GM12891 (cell line): Measurements from ENCODE around the gene ZNF418.
"Not testable (repeated sequence)": the region's sequence is repeated elsewhere in the genome, so short reads cannot be mapped to it uniquely, and the experiment has no call there.

ENCODE experiments used
- DNase-seq: peaks from one replicate; pipeline ENCODE4 v3.0.0; 2011; ENCODE audit warnings: low spot score; ENCODE audit not compliant: insufficient read length
- FAIRE-seq: peaks from 2 replicates; lab custom pipeline; 2011; peaks lifted over from hg19 to GRCh38; lab: Jason Lieb, UNC
- PAX5 ChIP-seq: IDR thresholded peaks from 2 replicates; pipeline ENCODE4 v1.6.1; 2011; ENCODE audit warnings: low read length, moderate library complexity, mild to moderate bottlenecking; ENCODE audit not compliant: insufficient read depth, severe bottlenecking
- POLR2A ChIP-seq: IDR thresholded peaks from 2 replicates; pipeline ENCODE4 v1.6.1; 2011; ENCODE audit warnings: low read depth, low read length, control low read depth
- POLR2AphosphoS5 ChIP-seq: IDR thresholded peaks from 2 replicates; pipeline ENCODE4 v1.6.1; 2011; ENCODE audit warnings: low read depth, low read length, control low read depth
- POU2F2 ChIP-seq: IDR thresholded peaks from 2 replicates; pipeline ENCODE4 v1.6.1; 2011; ENCODE audit warnings: low read depth, mild to moderate bottlenecking, control low read depth, low read length, moderate library complexity
- SPI1 ChIP-seq: IDR thresholded peaks from 2 replicates; pipeline ENCODE4 v1.6.1; 2011; ENCODE audit warnings: low read depth, low read length, control low read depth
- TAF1 ChIP-seq: IDR thresholded peaks from 2 replicates; pipeline ENCODE4 v1.6.1; 2011; ENCODE audit warnings: low read depth, low read length, control low read depth

ZNF418 gene

GRCh38 chr19:57903618-57904184 is 31.5 kb downstream of the ZNF418 start:
- no peak for FAIRE-seq
- DNase-seq = no peak
- TF ChIP-seq POLR2AphosphoS5 = no peak
- no peak for TF ChIP-seq POLR2A
- TF ChIP-seq POU2F2 = no peak
- no peak for TF ChIP-seq TAF1
- TF ChIP-seq PAX5 = no peak
- no peak for TF ChIP-seq SPI1

DNA sequence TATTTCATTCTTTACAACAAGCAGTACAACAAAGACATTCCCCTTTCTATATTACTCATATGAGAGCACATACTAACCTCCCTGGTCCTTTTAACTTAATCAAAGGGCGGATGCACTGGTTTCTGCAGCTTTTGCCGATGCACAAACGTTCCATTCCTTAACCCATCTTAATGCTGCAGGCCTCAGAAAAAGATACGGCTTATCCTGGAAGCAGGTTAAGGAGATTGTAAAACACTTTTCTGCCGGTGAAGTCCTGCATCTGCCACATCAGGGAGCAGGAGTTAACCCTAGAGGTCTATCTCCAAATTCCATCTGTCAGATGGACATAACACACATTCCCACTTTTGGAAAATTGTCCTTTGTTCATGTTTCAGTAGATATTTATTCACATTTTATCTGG is 34.9 kb downstream of the ZNF418 start:
- FAIRE-seq (no peak), DNase-seq (no peak)
- TF ChIP-seq POLR2AphosphoS5 (no peak), POLR2A (no peak), POU2F2 (no peak), PAX5 (no peak), SPI1 (no peak), TAF1 (no peak)

DNA sequence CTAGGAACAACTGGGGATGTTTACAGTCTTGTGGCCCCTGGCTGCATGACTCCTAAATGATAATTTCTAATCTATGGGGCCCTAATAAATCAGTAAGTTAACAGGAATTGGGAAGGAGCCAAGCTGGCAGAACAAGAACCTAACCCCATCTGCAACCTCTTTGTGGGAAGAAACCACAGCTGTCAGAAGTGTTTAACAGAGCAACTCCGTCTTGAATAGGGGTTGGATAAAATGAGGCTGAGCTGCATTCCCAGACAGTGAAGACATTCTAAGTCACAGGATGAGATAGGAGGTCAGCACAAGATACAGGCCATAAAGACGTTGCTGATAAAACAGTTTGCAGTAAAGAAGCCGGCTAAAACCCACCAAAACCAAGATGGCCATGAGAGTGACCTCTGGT is 44.5 kb downstream of the ZNF418 start:
- not testable (repeated sequence) for FAIRE-seq, DNase-seq

- no peak for TF ChIP-seq PAX5
- peak; percentile 80 for TF ChIP-seq POLR2A
- TF ChIP-seq SPI1 = no peak
- peak; percentile 53 for TF ChIP-seq TAF1
- peak; percentile 69 for TF ChIP-seq POLR2AphosphoS5
- DNase-seq = peak; percentile 51
- peak; percentile 93 for FAIRE-seq
Observed at GRCh38 chr19:57888560-57889231, 46.5 kb downstream of the ZNF418 start, which contains the start of gene ZNF814. Gene ZNF814 (minus strand): TSS chr19:57889037. CDS start chr19:57888802, 235 bp downstream.

DNA sequence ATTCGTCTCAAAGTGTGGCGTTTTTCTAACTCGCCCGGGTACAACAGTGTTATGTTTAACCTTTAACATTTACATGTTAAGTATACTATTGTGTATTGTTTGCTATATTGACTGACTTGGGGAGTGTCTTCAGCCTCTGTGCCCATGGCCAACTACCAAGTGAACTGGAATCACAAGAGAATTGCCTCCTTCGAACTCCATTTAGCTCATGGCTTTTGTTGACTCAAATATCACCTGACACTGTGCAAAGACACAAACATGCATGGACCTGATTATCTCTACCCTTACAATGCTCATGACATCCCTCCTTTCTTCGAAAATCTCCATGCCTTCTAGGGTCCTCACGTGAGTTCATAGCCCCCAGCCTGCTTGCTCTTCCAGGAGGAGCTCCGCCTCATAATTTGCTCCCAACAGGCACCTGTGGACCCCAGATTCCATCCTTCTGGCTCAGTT is 47.1 kb downstream of the ZNF418 start:
- DNase-seq (no peak), FAIRE-seq (peak; percentile 83)
- TF ChIP-seq PAX5 (no peak), POLR2A (no peak), TAF1 (no peak), POLR2AphosphoS5 (no peak), POU2F2 (no peak), SPI1 (no peak)

DNA sequence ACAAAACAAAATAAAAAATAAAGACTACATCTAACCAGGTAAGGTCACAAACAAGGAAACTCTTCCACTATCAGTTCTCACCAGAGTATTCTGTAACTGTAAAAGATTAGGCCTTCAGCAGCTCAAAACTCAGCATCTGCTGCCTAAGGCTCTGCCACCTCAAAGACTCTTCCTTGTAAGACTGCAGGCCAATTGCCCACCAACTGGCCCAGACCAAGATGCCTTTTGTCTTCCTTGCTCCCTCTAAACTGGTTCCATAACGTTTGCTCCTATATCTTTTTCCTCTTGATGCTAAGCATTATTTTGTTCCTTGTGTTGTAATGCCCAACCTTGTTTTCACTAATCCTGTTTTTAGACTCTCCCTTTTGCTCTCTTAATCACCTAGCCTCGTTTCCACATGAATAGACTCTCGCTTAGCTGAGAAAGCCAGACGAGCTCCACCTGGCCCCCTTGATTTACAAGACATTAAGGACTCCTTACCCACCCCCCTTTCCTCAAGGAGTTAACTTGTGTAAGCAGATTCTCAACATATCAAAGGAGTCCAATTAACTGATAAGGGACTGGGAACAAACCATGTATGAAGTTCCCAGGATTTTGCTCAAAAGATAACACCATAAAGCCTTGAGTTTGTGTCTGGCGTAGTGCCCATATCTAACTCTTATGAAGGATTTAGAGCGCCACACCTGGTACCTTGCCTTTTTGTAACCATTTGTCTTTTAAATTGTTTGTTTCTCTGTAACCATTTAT is 47.8 kb downstream of the ZNF418 start:
- peak; percentile 54 for FAIRE-seq
- DNase-seq = no peak
- TF ChIP-seq PAX5 (no peak), POLR2AphosphoS5 (no peak), TAF1 (no peak), POU2F2 (no peak), POLR2A (no peak), SPI1 (no peak)

DNA sequence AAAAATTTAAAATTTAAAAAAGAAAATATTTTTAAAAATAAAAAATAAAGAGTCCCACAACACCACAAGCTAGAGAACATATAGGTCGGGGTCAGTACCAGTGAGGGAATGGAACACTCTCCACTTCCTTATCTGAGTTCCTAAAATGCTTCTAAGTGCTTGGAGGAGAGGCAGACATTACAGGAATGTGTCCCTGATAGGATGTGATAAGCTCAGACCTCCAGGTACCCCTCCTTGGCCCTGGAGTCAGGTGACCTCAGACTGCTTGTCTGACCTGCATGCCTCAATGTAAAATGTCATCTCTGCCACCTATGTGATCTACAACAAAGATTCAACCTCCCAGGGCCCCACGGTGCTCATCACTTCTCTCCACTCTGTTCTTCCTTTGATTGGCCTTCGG is 49.2 kb downstream of the ZNF418 start:
- FAIRE-seq (no peak), DNase-seq (no peak)
- TF ChIP-seq POLR2A (no peak), TAF1 (no peak), SPI1 (no peak), POLR2AphosphoS5 (no peak), POU2F2 (no peak), PAX5 (no peak)

GRCh38 chr19:57873883-57874799 is 61.1 kb downstream of the ZNF418 start:
- DNase-seq, FAIRE-seq: not testable (repeated sequence)

- FAIRE-seq (no peak), DNase-seq (no peak)
- TF ChIP-seq POU2F2 = no peak
- TF ChIP-seq POLR2AphosphoS5 = 0 out of 2 replicates have a peak, but pooled peaks have one; percentile 9
Observed at GRCh38 chr19:57872450-57872849, 62.8 kb downstream of the ZNF418 start.
